ENCODE data around the gene PDIA3.

- TF ChIP-seq, protein P1, sequence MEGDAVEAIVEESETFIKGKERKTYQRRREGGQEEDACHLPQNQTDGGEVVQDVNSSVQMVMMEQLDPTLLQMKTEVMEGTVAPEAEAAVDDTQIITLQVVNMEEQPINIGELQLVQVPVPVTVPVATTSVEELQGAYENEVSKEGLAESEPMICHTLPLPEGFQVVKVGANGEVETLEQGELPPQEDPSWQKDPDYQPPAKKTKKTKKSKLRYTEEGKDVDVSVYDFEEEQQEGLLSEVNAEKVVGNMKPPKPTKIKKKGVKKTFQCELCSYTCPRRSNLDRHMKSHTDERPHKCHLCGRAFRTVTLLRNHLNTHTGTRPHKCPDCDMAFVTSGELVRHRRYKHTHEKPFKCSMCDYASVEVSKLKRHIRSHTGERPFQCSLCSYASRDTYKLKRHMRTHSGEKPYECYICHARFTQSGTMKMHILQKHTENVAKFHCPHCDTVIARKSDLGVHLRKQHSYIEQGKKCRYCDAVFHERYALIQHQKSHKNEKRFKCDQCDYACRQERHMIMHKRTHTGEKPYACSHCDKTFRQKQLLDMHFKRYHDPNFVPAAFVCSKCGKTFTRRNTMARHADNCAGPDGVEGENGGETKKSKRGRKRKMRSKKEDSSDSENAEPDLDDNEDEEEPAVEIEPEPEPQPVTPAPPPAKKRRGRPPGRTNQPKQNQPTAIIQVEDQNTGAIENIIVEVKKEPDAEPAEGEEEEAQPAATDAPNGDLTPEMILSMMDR (conservative IDR thresholded peaks at IDR 0.05; ENCODE audit: low read depth, low read length) = peak; percentile 46
- TF ChIP-seq EZH2 (IDR thresholded peaks at IDR 0.05; ENCODE audit: borderline replicate concordance, low read depth, low read length, poor library complexity, severe bottlenecking) = no peak
Observed at GRCh38 chr15:43775411-43775965, 29.2 kb downstream of the PDIA3 start.
